Measurements from ENCODE around the gene KL. TPM values are rescaled to one million over a fixed set of nuclear protein-coding genes. Genes with fewer than 3 reads are reported as not detected.

The KL gene
- total RNA-seq, 1 donor from 2014 or later, result 0.24 TPM

- DNase-seq (ENCODE audit: low spot score), result no peak
These were observed 11.7 kb upstream of the KL start for GRCh38 chr13:33004511-33004910.

- DNase-seq (ENCODE audit: low spot score), result no peak
These were observed 10.1 kb upstream of the KL start for GRCh38 chr13:33006134-33006533.

GRCh38 chr13:33006638-33007037 lies 9.6 kb upstream of the KL start:
- DNase-seq (ENCODE audit: low spot score), result no peak

GRCh38 chr13:33007237-33007636 lies 9.0 kb upstream of the KL start:
- no peak for DNase-seq (ENCODE audit: low spot score)

GRCh38 chr13:33007950-33008349 lies 8.3 kb upstream of the KL start:
- no peak for DNase-seq (ENCODE audit: low spot score)

- no peak for DNase-seq (ENCODE audit: low spot score)
These were observed 7.1 kb upstream of the KL start for GRCh38 chr13:33008946-33009722.

- DNase-seq (ENCODE audit: low spot score), result no peak
These were observed 4.3 kb upstream of the KL start for GRCh38 chr13:33011828-33012470.

GRCh38 chr13:33014291-33014690 lies 1.9 kb upstream of the KL start:
- DNase-seq (ENCODE audit: low spot score), result peak; percentile 16

- DNase-seq (ENCODE audit: low spot score), result peak; percentile 5
These were observed 968 bp upstream of the KL start for GRCh38 chr13:33015241-33015668.

- DNase-seq (ENCODE audit: low spot score), result peak; percentile 8
These were observed 366 bp upstream of the KL start for GRCh38 chr13:33015791-33016323.

- peak; percentile 45 for DNase-seq (ENCODE audit: low spot score)
These were observed 1.2 kb downstream of the KL start for GRCh38 chr13:33017323-33017929.

GRCh38 chr13:33018886-33019285 lies 2.7 kb downstream of the KL start:
- no peak for DNase-seq (ENCODE audit: low spot score)

GRCh38 chr13:33022986-33023385 lies 6.8 kb downstream of the KL start:
- no peak for DNase-seq (ENCODE audit: low spot score)

- DNase-seq (ENCODE audit: low spot score), result no peak
These were observed 9.1 kb downstream of the KL start for GRCh38 chr13:33025220-33025744.

- peak; percentile 25 for DNase-seq (ENCODE audit: low spot score)
These were observed 10.4 kb downstream of the KL start for GRCh38 chr13:33026489-33027152.

- DNase-seq (ENCODE audit: low spot score), result no peak
These were observed 12.4 kb downstream of the KL start for GRCh38 chr13:33028620-33029019.

- DNase-seq (ENCODE audit: low spot score), result no peak
These were observed 15.1 kb downstream of the KL start for GRCh38 chr13:33031277-33031676.

GRCh38 chr13:33032037-33032625 lies 15.9 kb downstream of the KL start:
- DNase-seq (ENCODE audit: low spot score), result no peak

GRCh38 chr13:33033051-33033812 lies 17.0 kb downstream of the KL start:
- DNase-seq (ENCODE audit: low spot score), result no peak

GRCh38 chr13:33033986-33034385 lies 17.8 kb downstream of the KL start:
- no peak for DNase-seq (ENCODE audit: low spot score)

Data from umbilical cord (tissue), 2 donors.